SIG-M5 treated with dmso at 0.1 percent for 504 hours (cell line): Measurements from ENCODE around the gene MAP3K4.

Experiments used
- DNase-seq: peaks from one replicate; lab custom pipeline; 2025; ENCODE audit not compliant: unreplicated experiment; lab: John Stamatoyannopoulos, UW

Gene MAP3K4

GRCh38 chr6:161139304-161139765, 147.8 kb downstream of the MAP3K4 start:
- no peak for DNase-seq

GRCh38 chr6:161139766-161140553, 148.4 kb downstream of the MAP3K4 start:
- no peak for DNase-seq

GRCh38 chr6:161140554-161140875, 148.9 kb downstream of the MAP3K4 start:
- no peak for DNase-seq

- no peak for DNase-seq
These were observed 149.6 kb downstream of the MAP3K4 start for GRCh38 chr6:161141173-161141572.

- no peak for DNase-seq
These were observed 151.4 kb downstream of the MAP3K4 start for GRCh38 chr6:161142957-161143296.

GRCh38 chr6:161143663-161144430, 152.3 kb downstream of the MAP3K4 start:
- DNase-seq: no peak

- DNase-seq: no peak
These were observed 158.6 kb downstream of the MAP3K4 start for GRCh38 chr6:161150136-161150535.

GRCh38 chr6:161150566-161150965, 159.0 kb downstream of the MAP3K4 start:
- no peak for DNase-seq

- no peak for DNase-seq
These were observed 159.6 kb downstream of the MAP3K4 start for GRCh38 chr6:161151059-161151645.

GRCh38 chr6:161151660-161152526, 160.3 kb downstream of the MAP3K4 start:
- DNase-seq: no peak

- DNase-seq: no peak
These were observed 160.9 kb downstream of the MAP3K4 start for GRCh38 chr6:161152527-161152862.

- no peak for DNase-seq
These were observed 161.5 kb downstream of the MAP3K4 start for GRCh38 chr6:161152907-161153662.

GRCh38 chr6:161153725-161154124, 162.2 kb downstream of the MAP3K4 start:
- DNase-seq: no peak

- no peak for DNase-seq
These were observed 163.3 kb downstream of the MAP3K4 start for GRCh38 chr6:161154796-161155335.

- no peak for DNase-seq
These were observed 169.6 kb downstream of the MAP3K4 start for GRCh38 chr6:161161121-161161520.

- no peak for DNase-seq
These were observed 170.5 kb downstream of the MAP3K4 start for GRCh38 chr6:161161889-161162624.

GRCh38 chr6:161162722-161163121, 171.2 kb downstream of the MAP3K4 start:
- no peak for DNase-seq

- DNase-seq: no peak
These were observed 172.1 kb downstream of the MAP3K4 start for GRCh38 chr6:161163466-161164181.

- no peak for DNase-seq
These were observed 172.6 kb downstream of the MAP3K4 start for GRCh38 chr6:161164182-161164625.
